ENCODE measurements around the gene PDE6A. TPM values are rescaled to one million over a fixed set of nuclear protein-coding genes. Genes with fewer than 3 reads are reported as not detected.

PDE6A gene
- total RNA-seq, 1 experiment from 2014 or later: not detected

GRCh38 chr5:149853331-149853648, 91.3 kb downstream of the PDE6A start:
- no peak overlapping the region for H2BK120ac ChIP-seq (ENCODE audit: low read depth, low read length, poor library complexity, severe bottlenecking)
- no peak overlapping the region for H2BK5ac ChIP-seq (ENCODE audit: insufficient read length, low read length)
- H4K8ac ChIP-seq (replicated peaks; ENCODE audit: insufficient read length, low read depth, low read length): no peak overlapping the region
- no peak overlapping the region for H3K9ac ChIP-seq (ENCODE audit: extremely low read depth, insufficient read length, low read length)
- no peak overlapping the region for H2BK20ac ChIP-seq (ENCODE audit: low read depth, low read length, poor library complexity, severe bottlenecking)
- Mint-ChIP-seq H3K4me3 (no peak overlapping the region), H3K36me3 (ENCODE audit: insufficient read depth in 1 of 3, low read depth in 3 of 3) (peaks cover 0 to 14% (median 4%) of the 10 kb centered on the region in 3 experiments; a peak in 4 of 7 replicates), H3K27ac (no peak overlapping the region), H3K27me3 (ENCODE audit: low read depth) (no peaks in the 10 kb centered on the region), H3K9me3 (no peaks in the 10 kb centered on the region), H3K4me1 (peaks cover 7 to 10% of the 10 kb centered on the region in 2 experiments)
- H2AFZ ChIP-seq (ENCODE audit: low read length): no peak overlapping the region
- H3K4me1 ChIP-seq (ENCODE audit: insufficient read depth, low read length): no peaks in the 10 kb centered on the region
- no peak overlapping the region for H3K56ac ChIP-seq (ENCODE audit: insufficient read length, low read depth, low read length)
- TF ChIP-seq, protein P1, sequence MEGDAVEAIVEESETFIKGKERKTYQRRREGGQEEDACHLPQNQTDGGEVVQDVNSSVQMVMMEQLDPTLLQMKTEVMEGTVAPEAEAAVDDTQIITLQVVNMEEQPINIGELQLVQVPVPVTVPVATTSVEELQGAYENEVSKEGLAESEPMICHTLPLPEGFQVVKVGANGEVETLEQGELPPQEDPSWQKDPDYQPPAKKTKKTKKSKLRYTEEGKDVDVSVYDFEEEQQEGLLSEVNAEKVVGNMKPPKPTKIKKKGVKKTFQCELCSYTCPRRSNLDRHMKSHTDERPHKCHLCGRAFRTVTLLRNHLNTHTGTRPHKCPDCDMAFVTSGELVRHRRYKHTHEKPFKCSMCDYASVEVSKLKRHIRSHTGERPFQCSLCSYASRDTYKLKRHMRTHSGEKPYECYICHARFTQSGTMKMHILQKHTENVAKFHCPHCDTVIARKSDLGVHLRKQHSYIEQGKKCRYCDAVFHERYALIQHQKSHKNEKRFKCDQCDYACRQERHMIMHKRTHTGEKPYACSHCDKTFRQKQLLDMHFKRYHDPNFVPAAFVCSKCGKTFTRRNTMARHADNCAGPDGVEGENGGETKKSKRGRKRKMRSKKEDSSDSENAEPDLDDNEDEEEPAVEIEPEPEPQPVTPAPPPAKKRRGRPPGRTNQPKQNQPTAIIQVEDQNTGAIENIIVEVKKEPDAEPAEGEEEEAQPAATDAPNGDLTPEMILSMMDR (conservative IDR thresholded peaks at IDR 0.05): 0 out of 3 replicates have a peak, but pooled peaks have one; percentile 2
- no peak overlapping the region for H3K27ac ChIP-seq (ENCODE audit: insufficient read length, low read depth, low read length)
- no peak overlapping the region for H2AK5ac ChIP-seq (ENCODE audit: insufficient read length, low read length)
- no peaks in the 10 kb centered on the region for H3K9me3 ChIP-seq (ENCODE audit: control insufficient read depth, low read depth, low read length)
- no peaks in the 10 kb centered on the region for H4K20me1 ChIP-seq (ENCODE audit: control insufficient read depth, insufficient read depth, insufficient read length)
- H3K79me1 ChIP-seq (ENCODE audit: insufficient read depth, low read depth, low read length, poor library complexity, severe bottlenecking): no peaks in the 10 kb centered on the region
- H3K4me2 ChIP-seq (ENCODE audit: insufficient read depth, insufficient read length, low read length): no peak overlapping the region
- H3K79me2 ChIP-seq (ENCODE audit: insufficient read depth, low read length): no peaks in the 10 kb centered on the region
- no peaks in the 10 kb centered on the region for H3K23me2 ChIP-seq (ENCODE audit: insufficient read length, low read depth, low read length, poor library complexity, severe bottlenecking)
- no peak overlapping the region for H3K23ac ChIP-seq (ENCODE audit: insufficient read length, low read depth, low read length)
- H2BK12ac ChIP-seq (ENCODE audit: insufficient read length, low read depth, low read length): no peak overlapping the region
- no peak overlapping the region for H4K5ac ChIP-seq (ENCODE audit: insufficient read length, low read depth, low read length)
- no CpG with 5 or more reads among the region's 4 CpGs for WGBS (ENCODE audit: extremely low coverage, insufficient read length, low lambda C conversion rate)
- no peak overlapping the region for H3K4ac ChIP-seq (ENCODE audit: low read depth, low read length)
- no peak overlapping the region for H3T11ph ChIP-seq (ENCODE audit: low read length)
- no peak overlapping the region for H2BK15ac ChIP-seq (ENCODE audit: low read depth, low read length)
- no peaks in the 10 kb centered on the region for H3K27me3 ChIP-seq (ENCODE audit: insufficient read depth, low read length)
- no peak overlapping the region for H3K14ac ChIP-seq (ENCODE audit: insufficient read depth, low read length)
- H3K18ac ChIP-seq (ENCODE audit: insufficient read length, low read depth, low read length): no peak overlapping the region
- H4K91ac ChIP-seq (ENCODE audit: insufficient read length, low read depth, low read length): no peak overlapping the region
- no peak for DNase-seq
